ENCODE data around the gene TMOD1.
"Not testable (repeated sequence)": the region's sequence is repeated elsewhere in the genome, so short reads cannot be mapped to it uniquely, and the experiment has no call there.

The TMOD1 gene

GRCh38 chr9:97501177-97501971, at the start of gene TMOD1:
TMOD1 (plus strand) TSS chr9:97501666; CDS start chr9:97524189, 22,523 bp downstream.
- no peak for TF ChIP-seq ZNF274 (IDR thresholded peaks at IDR 0.05; ENCODE audit: low read depth, low read length)
- peak within 1 kb of the TSS; percentile 67 for H3K4me3 ChIP-seq (ENCODE audit: low read length)

- H3K4me3 ChIP-seq (ENCODE audit: low read length): not testable (repeated sequence)
Observed at GRCh38 chr9:97453573-97453972, 47.9 kb upstream of the TMOD1 start.

GRCh38 chr9:97456841-97457240, 44.6 kb upstream of the TMOD1 start:
- not testable (repeated sequence) for H3K4me3 ChIP-seq (ENCODE audit: low read length)

- no peak for TF ChIP-seq ZNF274 (IDR thresholded peaks at IDR 0.05; ENCODE audit: low read depth, low read length)
- no peak overlapping the region for H3K4me3 ChIP-seq (ENCODE audit: low read length)
Observed at GRCh38 chr9:97459326-97459725, 42.1 kb upstream of the TMOD1 start.

- H3K4me3 ChIP-seq (ENCODE audit: low read length): no peak overlapping the region
- no peak for TF ChIP-seq ZNF274 (IDR thresholded peaks at IDR 0.05; ENCODE audit: low read depth, low read length)
Observed at GRCh38 chr9:97462159-97462558, 39.3 kb upstream of the TMOD1 start.

- no peak overlapping the region for H3K4me3 ChIP-seq (ENCODE audit: low read length)
- TF ChIP-seq ZNF274 (IDR thresholded peaks at IDR 0.05; ENCODE audit: low read depth, low read length): no peak
Observed at GRCh38 chr9:97462914-97463313, 38.6 kb upstream of the TMOD1 start.

- no peak for TF ChIP-seq ZNF274 (IDR thresholded peaks at IDR 0.05; ENCODE audit: low read depth, low read length)
- no peak overlapping the region for H3K4me3 ChIP-seq (ENCODE audit: low read length)
Observed at GRCh38 chr9:97468658-97469448, 32.6 kb upstream of the TMOD1 start.

GRCh38 chr9:97470076-97470475, 31.4 kb upstream of the TMOD1 start:
- no peak overlapping the region for H3K4me3 ChIP-seq (ENCODE audit: low read length)
- no peak for TF ChIP-seq ZNF274 (IDR thresholded peaks at IDR 0.05; ENCODE audit: low read depth, low read length)

- no peak for TF ChIP-seq ZNF274 (IDR thresholded peaks at IDR 0.05; ENCODE audit: low read depth, low read length)
- H3K4me3 ChIP-seq (ENCODE audit: low read length): no peak overlapping the region
Observed at GRCh38 chr9:97473717-97474116, 27.7 kb upstream of the TMOD1 start.

GRCh38 chr9:97474372-97474925, 27.0 kb upstream of the TMOD1 start:
- no peak overlapping the region for H3K4me3 ChIP-seq (ENCODE audit: low read length)
- no peak for TF ChIP-seq ZNF274 (IDR thresholded peaks at IDR 0.05; ENCODE audit: low read depth, low read length)

- no peak for TF ChIP-seq ZNF274 (IDR thresholded peaks at IDR 0.05; ENCODE audit: low read depth, low read length)
- H3K4me3 ChIP-seq (ENCODE audit: low read length): no peak overlapping the region
Observed at GRCh38 chr9:97475059-97475458, 26.4 kb upstream of the TMOD1 start.

GRCh38 chr9:97478301-97478981, 23.0 kb upstream of the TMOD1 start:
- no peak for TF ChIP-seq ZNF274 (IDR thresholded peaks at IDR 0.05; ENCODE audit: low read depth, low read length)
- H3K4me3 ChIP-seq (ENCODE audit: low read length): no peak overlapping the region

GRCh38 chr9:97479496-97480159, 21.8 kb upstream of the TMOD1 start:
- no peak overlapping the region for H3K4me3 ChIP-seq (ENCODE audit: low read length)
- TF ChIP-seq ZNF274 (IDR thresholded peaks at IDR 0.05; ENCODE audit: low read depth, low read length): no peak

- TF ChIP-seq ZNF274 (IDR thresholded peaks at IDR 0.05; ENCODE audit: low read depth, low read length): no peak
- H3K4me3 ChIP-seq (ENCODE audit: low read length): no peak overlapping the region
Observed at GRCh38 chr9:97480174-97480573, 21.3 kb upstream of the TMOD1 start.
